ENCODE measurements around the gene EIF3I. TPM values are rescaled to one million over a fixed set of nuclear protein-coding genes. Genes with fewer than 3 reads are reported as not detected.

Gene EIF3I
- total and polyA plus RNA-seq, 10 of the 15 experiments (the other 5 are each of a cell fraction or from before 2014, with no cell fraction given) = 208 to 606 (median 352) TPM

GRCh38 chr1:32265846-32266245 lies 43.6 kb downstream of the EIF3I start:
- H3K9me3 ChIP-seq (replicated peaks; ENCODE audit: control insufficient read depth, insufficient read depth, low read length) = no peaks in the 10 kb centered on the region; the same call in 2 of the 3 replicates
- in situ Hi-C loops (cut with MboI) (no loop called here), intact Hi-C loops (cut with micrococcal nuclease; ENCODE audit: unreplicated experiment) (no loop called here)
- DNase-seq (ENCODE audit: low read depth, low spot score) (no peak), ATAC-seq (no peak), FAIRE-seq (no peak)
- no peak overlapping the region for H2AFZ ChIP-seq (ENCODE audit: control insufficient read depth, low read depth, low read length)
- TF ChIP-seq BHLHE40 (IDR thresholded peaks at IDR 0.05; ENCODE audit: borderline replicate concordance in 1 of 2, low read depth in 2 of 2, low read length in 1 of 2) (no peak), SIX5 (IDR thresholded peaks at IDR 0.05; ENCODE audit: low read depth, low read length, severe bottlenecking) (no peak), PAX5 (IDR thresholded peaks at IDR 0.05; ENCODE audit: borderline replicate concordance, low read depth, low read length) (no peak), IRF4 (IDR thresholded peaks at IDR 0.05; ENCODE audit: low read depth, low read length) (no peak), BCL3 (IDR thresholded peaks at IDR 0.05; ENCODE audit: borderline replicate concordance, insufficient read depth, low read depth, low read length, poor library complexity, severe bottlenecking) (no peak)
- ChIA-PET SMC1A (ENCODE audit: uncharacterized antibody, unreplicated experiment) (interaction anchor here (1.4 to 1.9 kb wide), 2 partner anchors 17 to 25 kb away, joined by 3 to 5 read pairs; no protein-coding TSS in a partner anchor), RAD21 (ENCODE audit: unreplicated experiment) (no interaction called here), POLR2A (interaction anchor here (0.6 to 2.0 kb wide), 4 partner anchors 10 to 261 kb away, joined by 3 to 5 read pairs (median 3); partner anchors contain the start of gene LCK), CTCF (interaction anchor here (1.0 to 1.8 kb wide), 2 partner anchors 17 to 51 kb away, joined by 4 to 8 read pairs; no protein-coding TSS in a partner anchor)
- no peaks in the 10 kb centered on the region for H4K20me1 ChIP-seq (ENCODE audit: control insufficient read depth, insufficient read depth)
- no peak overlapping the region for H3K4me3 ChIP-seq
- WGBS (ENCODE audit: insufficient coverage, insufficient replicate concordance, low lambda C conversion rate, missing lambda C conversion rate) = 94% methylated on average over 9 of the region's 9 CpGs
- H3K27ac ChIP-seq (ENCODE audit: control insufficient read depth, insufficient read depth) = no peak overlapping the region
- no peak overlapping the region for H3K4me2 ChIP-seq (ENCODE audit: control insufficient read depth, insufficient read depth)
- no TSS peak for BruUV-seq (replicated peaks)
- H3K4me1 ChIP-seq (ENCODE audit: control insufficient read depth, insufficient read depth, low read length) = peaks cover 27% of the 10 kb centered on the region
- H3K79me2 ChIP-seq (ENCODE audit: control insufficient read depth, insufficient read depth, low read length) = peaks cover 20% of the 10 kb centered on the region
- H3K36me3 ChIP-seq (ENCODE audit: control insufficient read depth in 2 of 2, insufficient read depth in 2 of 2, low read length in 1 of 2) = peaks cover 0 to 5% of the 10 kb centered on the region in 2 experiments; a peak in 1 of 4 replicates
- no peaks in the 10 kb centered on the region for H3K27me3 ChIP-seq (replicated peaks in 1 of 2; ENCODE audit: control insufficient read depth in 2 of 2, insufficient read depth in 2 of 2, low read length in 1 of 2)
- no peak overlapping the region for H3K9ac ChIP-seq (ENCODE audit: control insufficient read depth, insufficient read depth, low read length)

Measured in GM12878 (cell line).